DOHH2 (cell line): Measurements from ENCODE around the gene MARCO.

Experiments used
- H3F3A ChIP-seq: fragments of 200-600 bp; sonication (generic), shearing (Covaris generic); 2 replicates; pipeline ENCODE4 v1.6.0; 2016; ENCODE audit warnings: antibody characterized with exemption, mild to moderate bottlenecking; ENCODE audit not compliant: control insufficient read depth, insufficient read depth
- H3K27ac ChIP-seq: fragments of 200-600 bp; sonication (generic); 2 replicates; pipeline ENCODE4 v1.5.1; 2014; ENCODE audit warnings: low read depth, mild to moderate bottlenecking, low read length, moderate library complexity
- H3K27me3 ChIP-seq: fragments of 200-600 bp; sonication (generic); 2 replicates; pipeline ENCODE4 v1.6.1; 2014; ENCODE audit warnings: mild to moderate bottlenecking, low read length, mixed read lengths; ENCODE audit not compliant: control insufficient read depth
- H3K36me3 ChIP-seq: fragments of 200-600 bp; sonication (generic); 2 replicates; pipeline ENCODE4 v1.6.1; 2014; ENCODE audit warnings: mild to moderate bottlenecking, low read length, moderate library complexity, mixed read lengths; ENCODE audit not compliant: control insufficient read depth
- H3K4me1 ChIP-seq: fragments of 200-600 bp; sonication (generic); 2 replicates; pipeline ENCODE4 v1.6.1; 2014; ENCODE audit warnings: mild to moderate bottlenecking, low read length, mixed read lengths; ENCODE audit not compliant: control insufficient read depth
- H3K4me2 ChIP-seq: fragments of 200-600 bp; sonication (generic); 2 replicates; pipeline ENCODE4 v1.6.0; 2014; ENCODE audit warnings: mild to moderate bottlenecking, low read length, moderate library complexity
- H3K4me3 ChIP-seq: fragments of 200-600 bp; sonication (generic); 2 replicates; pipeline ENCODE4 v1.5.1; 2014; ENCODE audit warnings: mild to moderate bottlenecking, low read length, mixed read lengths
- H3K79me2 ChIP-seq: fragments of 200-600 bp; sonication (generic); 2 replicates; pipeline ENCODE4 v1.6.1; 2014; ENCODE audit warnings: mild to moderate bottlenecking, low read length, mixed read lengths; ENCODE audit not compliant: control insufficient read depth
- H3K9me2 ChIP-seq: fragments of 200-600 bp; sonication (generic); replicated peaks from 2 replicates; pipeline ENCODE4 v1.6.1; 2014; ENCODE audit warnings: mild to moderate bottlenecking, low read length, mixed read lengths; ENCODE audit not compliant: control insufficient read depth
- H3K9me3 ChIP-seq: fragments of 200-600 bp; sonication (generic); 2 replicates; pipeline ENCODE4 v1.6.1; 2014; ENCODE audit warnings: antibody characterized with exemption, low read length, mixed read lengths; ENCODE audit not compliant: control insufficient read depth, insufficient read depth
- H4K20me1 ChIP-seq: fragments of 200-600 bp; sonication (generic); 2 replicates; pipeline ENCODE4 v1.6.0; 2014; ENCODE audit warnings: low read depth, mild to moderate bottlenecking, antibody characterized with exemption, low read length, moderate library complexity; ENCODE audit not compliant: control insufficient read depth, insufficient read depth
- CTCF ChIP-seq: fragments of 200-600 bp; sonication (generic); IDR thresholded peaks from one replicate; pipeline ENCODE4 v1.5.1; 2014; ENCODE audit warnings: antibody characterized with exemption, mild to moderate bottlenecking, low read depth, low read length; ENCODE audit not compliant: poor library complexity, severe bottlenecking
- EZH2phosphoT487 ChIP-seq: fragments of 200-600 bp; sonication (generic); IDR thresholded peaks from 2 replicates; pipeline ENCODE4 v1.6.1; 2017; ENCODE audit warnings: borderline replicate concordance, mild to moderate bottlenecking, antibody characterized with exemption, low read length, moderate library complexity, mixed read lengths

MARCO gene

GRCh38 chr2:118974103-118974993 lies 32.4 kb downstream of the MARCO start:
- Histone ChIP-seq H3K79me2 (no peaks in the 10 kb centered on the region), H3K4me2 (no peak overlapping the region), H3K9me3 (no peaks in the 10 kb centered on the region), H3K4me3 (no peak overlapping the region), H3K4me1 (no peaks in the 10 kb centered on the region), H3F3A (no peaks in the 10 kb centered on the region), H3K27ac (no peak overlapping the region), H3K36me3 (no peaks in the 10 kb centered on the region), H4K20me1 (no peaks in the 10 kb centered on the region), H3K9me2 (no peaks in the 10 kb centered on the region), H3K27me3 (peaks cover 2% of the 10 kb centered on the region; the same call in 1 of the 2 replicates)
- TF ChIP-seq CTCF (no peak), EZH2phosphoT487 (no peak)

GRCh38 chr2:118975133-118975532 lies 33.1 kb downstream of the MARCO start:
- no peaks in the 10 kb centered on the region for H3K9me2 ChIP-seq
- no peak overlapping the region for H3K4me2 ChIP-seq
- no peaks in the 10 kb centered on the region for H3K4me1 ChIP-seq
- H3F3A ChIP-seq = no peaks in the 10 kb centered on the region
- H3K27me3 ChIP-seq = no peaks in the 10 kb centered on the region; the same call in 1 of the 2 replicates
- H3K79me2 ChIP-seq = no peaks in the 10 kb centered on the region
- no peaks in the 10 kb centered on the region for H3K36me3 ChIP-seq
- no peak for TF ChIP-seq EZH2phosphoT487
- no peak for TF ChIP-seq CTCF
- H3K4me3 ChIP-seq = no peak overlapping the region
- H3K9me3 ChIP-seq = no peaks in the 10 kb centered on the region
- H4K20me1 ChIP-seq = no peaks in the 10 kb centered on the region
- no peak overlapping the region for H3K27ac ChIP-seq

GRCh38 chr2:118978064-118978463 lies 36.1 kb downstream of the MARCO start:
- Histone ChIP-seq H3K4me2 (no peak overlapping the region), H3K27ac (no peak overlapping the region), H3K79me2 (no peaks in the 10 kb centered on the region), H3F3A (no peaks in the 10 kb centered on the region), H3K9me2 (no peaks in the 10 kb centered on the region), H3K9me3 (no peaks in the 10 kb centered on the region), H3K27me3 (no peaks in the 10 kb centered on the region; the same call in 1 of the 2 replicates), H4K20me1 (no peaks in the 10 kb centered on the region), H3K36me3 (no peaks in the 10 kb centered on the region), H3K4me1 (no peaks in the 10 kb centered on the region), H3K4me3 (no peak overlapping the region)
- TF ChIP-seq EZH2phosphoT487 (no peak), CTCF (no peak)
